ENCODE data around the gene PAIP2.

PAIP2 gene

DNA sequence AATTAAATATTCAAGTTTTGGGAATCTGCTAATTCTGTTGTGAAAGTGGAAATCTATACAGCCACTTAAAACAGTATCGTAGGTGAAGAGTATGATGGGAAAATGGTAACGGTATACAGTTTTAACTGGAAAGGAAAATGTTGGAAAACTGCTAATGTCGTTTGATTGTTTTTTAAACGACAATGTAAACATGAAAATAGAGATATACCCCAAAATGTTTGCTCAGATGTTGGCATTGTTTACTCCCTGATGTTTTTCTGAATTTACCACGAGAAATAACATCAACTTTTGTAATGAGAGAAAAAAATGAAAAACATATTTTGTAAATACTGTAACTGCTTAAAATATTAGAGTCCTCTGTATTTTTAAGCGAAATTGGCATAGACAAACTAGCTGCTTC lies 45.5 kb upstream of the PAIP2 start:
- DNase-seq (ENCODE audit: low read depth, low spot score), result no peak
- in situ Hi-C loops (cut with HindIII; ENCODE audit: low sequenced_read_pairs), result no loop called here
- H3K4me3 ChIP-seq (ENCODE audit: low read depth, low read length), result no peak overlapping the region
- TF ChIP-seq CTCF (IDR thresholded peaks at IDR 0.05; ENCODE audit: low read depth, low read length), result no peak

- no peak for DNase-seq (ENCODE audit: low read depth, low spot score)
- no peak for TF ChIP-seq CTCF (IDR thresholded peaks at IDR 0.05; ENCODE audit: low read depth, low read length)
- H3K4me3 ChIP-seq (ENCODE audit: low read depth, low read length), result no peak overlapping the region
- in situ Hi-C loops (cut with HindIII; ENCODE audit: low sequenced_read_pairs), result no loop called here
Measured at GRCh38 chr5:139296862-139297326, 44.8 kb upstream of the PAIP2 start.

- TF ChIP-seq CTCF (IDR thresholded peaks at IDR 0.05; ENCODE audit: low read depth, low read length), result no peak
- no peak overlapping the region for H3K4me3 ChIP-seq (ENCODE audit: low read depth, low read length)
- DNase-seq (ENCODE audit: low read depth, low spot score), result no peak
- in situ Hi-C loops (cut with HindIII; ENCODE audit: low sequenced_read_pairs), result no loop called here
Measured at GRCh38 chr5:139297439-139298133, 44.1 kb upstream of the PAIP2 start.

- no peak for DNase-seq (ENCODE audit: low read depth, low spot score)
- no peak overlapping the region for H3K4me3 ChIP-seq (ENCODE audit: low read depth, low read length)
- TF ChIP-seq CTCF (IDR thresholded peaks at IDR 0.05; ENCODE audit: low read depth, low read length), result no peak
- in situ Hi-C loops (cut with HindIII; ENCODE audit: low sequenced_read_pairs), result no loop called here
Measured at GRCh38 chr5:139298242-139298641, 43.4 kb upstream of the PAIP2 start.

DNA sequence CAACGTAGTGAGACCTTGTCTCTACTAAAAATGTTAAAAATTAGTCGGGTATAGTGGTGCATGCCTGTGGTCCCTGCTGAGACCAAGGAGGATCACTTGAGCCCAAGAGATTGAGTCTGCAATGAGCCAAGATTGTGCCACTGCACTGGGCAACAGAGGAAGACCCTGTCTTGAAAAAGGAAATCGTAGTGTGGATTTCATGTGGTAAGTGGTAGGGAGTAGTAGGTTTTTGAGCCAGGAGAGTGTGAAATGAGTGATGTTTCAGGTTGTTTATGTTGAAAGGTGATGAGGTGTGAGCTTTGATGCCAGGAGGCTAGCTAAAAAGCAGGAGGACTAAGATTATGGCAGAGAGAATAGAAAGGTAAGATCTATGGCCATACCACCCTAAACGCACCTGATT lies 42.2 kb upstream of the PAIP2 start:
- in situ Hi-C loops (cut with HindIII; ENCODE audit: low sequenced_read_pairs), result no loop called here
- TF ChIP-seq CTCF (IDR thresholded peaks at IDR 0.05; ENCODE audit: low read depth, low read length), result no peak
- H3K4me3 ChIP-seq (ENCODE audit: low read depth, low read length), result no peak overlapping the region
- no peak for DNase-seq (ENCODE audit: low read depth, low spot score)

DNA sequence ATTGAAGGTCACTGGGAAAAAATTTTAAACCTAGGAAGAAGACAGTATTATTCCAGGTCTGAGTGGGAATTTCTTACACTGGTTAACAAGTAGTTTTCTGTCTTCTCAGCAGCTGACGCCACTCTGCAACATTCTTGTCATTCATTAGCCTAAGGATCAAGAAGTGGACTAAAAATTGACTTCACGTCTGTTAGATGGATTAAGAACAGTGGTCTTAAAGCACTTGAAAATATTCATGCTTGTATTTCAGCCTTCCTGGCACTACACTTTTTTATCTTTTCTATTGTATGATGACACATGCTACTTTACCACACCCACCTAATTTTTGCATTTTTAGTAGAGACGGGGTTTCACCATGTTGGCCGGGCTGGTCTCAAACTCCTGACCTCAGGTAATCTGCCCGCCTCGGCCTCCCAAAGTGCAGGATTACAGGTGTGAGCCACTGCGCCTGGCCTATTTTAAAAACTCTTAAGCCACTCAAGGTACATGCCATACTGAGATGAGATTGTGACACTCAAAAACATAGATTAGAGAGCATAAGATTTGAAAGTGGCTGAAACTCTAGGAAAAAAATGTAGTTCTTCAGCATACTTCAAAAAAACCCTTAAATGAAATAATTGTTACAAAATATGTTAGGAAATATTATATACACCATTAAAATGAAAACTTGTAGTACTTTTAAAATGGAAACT lies 39.7 kb upstream of the PAIP2 start:
- DNase-seq (ENCODE audit: low read depth, low spot score), result no peak
- in situ Hi-C loops (cut with HindIII; ENCODE audit: low sequenced_read_pairs), result no loop called here
- H3K4me3 ChIP-seq (ENCODE audit: low read depth, low read length), result no peak overlapping the region
- TF ChIP-seq CTCF (IDR thresholded peaks at IDR 0.05; ENCODE audit: low read depth, low read length), result no peak

Measured in astrocyte of the spinal cord (primary cell).